Peyer's patch (tissue), 4 donors: ENCODE results near the gene SYTL2. TPM values are rescaled to one million over a fixed set of nuclear protein-coding genes. Genes with fewer than 3 reads are reported as not detected.

Experiments
- DNase-seq, 3 donors: peaks; one replicate each; pipeline ENCODE4 v3.0.0-alpha.2; 2017 to 2019
- H3K27ac ChIP-seq, 4 donors: fragments of 200-600 bp; sonication (generic); one replicate each; pipeline ENCODE4 v1.5.1; 2016 to 2019
- H3K27me3 ChIP-seq, 2 donors: fragments of 200-600 bp; sonication (generic); one replicate each; pipeline ENCODE4 v1.5.1; 2019
- H3K36me3 ChIP-seq, 3 donors: fragments of 200-600 bp; sonication (generic); one replicate each; pipeline ENCODE4 v1.5.1; 2016 to 2019
- H3K4me1 ChIP-seq, 4 donors: fragments of 200-600 bp; sonication (generic); one replicate each; pipeline ENCODE4 v1.5.1; 2016 to 2019
- H3K4me3 ChIP-seq, 4 donors: fragments of 200-600 bp; sonication (generic); 1 replicate in 3 of 4; 2 replicates in 1 of 4; pipeline ENCODE4 v1.5.1; 2016 to 2019; ENCODE audit warnings: mild to moderate bottlenecking in 1 of 4
- H3K9me3 ChIP-seq, 4 donors: fragments of 200-600 bp; sonication (generic); one replicate each; pipeline ENCODE4 v1.5.1; 2016 to 2019; ENCODE audit warnings: mild to moderate bottlenecking in 1 of 4
- POLR2A ChIP-seq, 2 donors: fragments of 450-650 bp; IDR thresholded peaks; one replicate each; pipeline ENCODE4 v1.5.1; 2017; ENCODE audit warnings: antibody characterized with exemption in 2 of 2, mild to moderate bottlenecking in 2 of 2, moderate library complexity in 2 of 2
- total RNA-seq, 4 donors: library from RNA; depleted of rRNA; stranded (reverse); fragments of >200 nt; gene quantifications; one replicate each; pipeline ENCODE4 v1.1.0, GENCODE V29; 2016
- TF ChIP-seq, protein P1 (sequence below), 6 experiments: fragments of 450-650 bp in 4 of 6; fragments of 200-600 bp in 2 of 6; sonication (generic) in 1 of 6; IDR thresholded peaks; one replicate each; pipeline ENCODE4 v1.5.1; 2017 to 2019; ENCODE audit warnings: antibody characterized with exemption in 6 of 6, mild to moderate bottlenecking in 3 of 6, moderate library complexity in 1 of 6

SYTL2 gene
- total RNA-seq, 4 donors from 2014 or later = 96.6 to 211 (median 125) TPM

- Histone ChIP-seq H3K27ac (no peak overlapping the region), H3K36me3 (no peaks in the 10 kb centered on the region), H3K4me1 (no peaks in the 10 kb centered on the region), H3K4me3 (no peak overlapping the region), H3K27me3 (no peaks in the 10 kb centered on the region), H3K9me3 (no peaks in the 10 kb centered on the region)
- no peak for TF ChIP-seq POLR2A (IDR thresholded peaks at IDR 0.05)
- TF ChIP-seq, protein P1, sequence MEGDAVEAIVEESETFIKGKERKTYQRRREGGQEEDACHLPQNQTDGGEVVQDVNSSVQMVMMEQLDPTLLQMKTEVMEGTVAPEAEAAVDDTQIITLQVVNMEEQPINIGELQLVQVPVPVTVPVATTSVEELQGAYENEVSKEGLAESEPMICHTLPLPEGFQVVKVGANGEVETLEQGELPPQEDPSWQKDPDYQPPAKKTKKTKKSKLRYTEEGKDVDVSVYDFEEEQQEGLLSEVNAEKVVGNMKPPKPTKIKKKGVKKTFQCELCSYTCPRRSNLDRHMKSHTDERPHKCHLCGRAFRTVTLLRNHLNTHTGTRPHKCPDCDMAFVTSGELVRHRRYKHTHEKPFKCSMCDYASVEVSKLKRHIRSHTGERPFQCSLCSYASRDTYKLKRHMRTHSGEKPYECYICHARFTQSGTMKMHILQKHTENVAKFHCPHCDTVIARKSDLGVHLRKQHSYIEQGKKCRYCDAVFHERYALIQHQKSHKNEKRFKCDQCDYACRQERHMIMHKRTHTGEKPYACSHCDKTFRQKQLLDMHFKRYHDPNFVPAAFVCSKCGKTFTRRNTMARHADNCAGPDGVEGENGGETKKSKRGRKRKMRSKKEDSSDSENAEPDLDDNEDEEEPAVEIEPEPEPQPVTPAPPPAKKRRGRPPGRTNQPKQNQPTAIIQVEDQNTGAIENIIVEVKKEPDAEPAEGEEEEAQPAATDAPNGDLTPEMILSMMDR (IDR thresholded peaks at IDR 0.05) = no peak
- DNase-seq = no peak
Observed at GRCh38 chr11:85721191-85721590, 89.8 kb downstream of the SYTL2 start.

DNA sequence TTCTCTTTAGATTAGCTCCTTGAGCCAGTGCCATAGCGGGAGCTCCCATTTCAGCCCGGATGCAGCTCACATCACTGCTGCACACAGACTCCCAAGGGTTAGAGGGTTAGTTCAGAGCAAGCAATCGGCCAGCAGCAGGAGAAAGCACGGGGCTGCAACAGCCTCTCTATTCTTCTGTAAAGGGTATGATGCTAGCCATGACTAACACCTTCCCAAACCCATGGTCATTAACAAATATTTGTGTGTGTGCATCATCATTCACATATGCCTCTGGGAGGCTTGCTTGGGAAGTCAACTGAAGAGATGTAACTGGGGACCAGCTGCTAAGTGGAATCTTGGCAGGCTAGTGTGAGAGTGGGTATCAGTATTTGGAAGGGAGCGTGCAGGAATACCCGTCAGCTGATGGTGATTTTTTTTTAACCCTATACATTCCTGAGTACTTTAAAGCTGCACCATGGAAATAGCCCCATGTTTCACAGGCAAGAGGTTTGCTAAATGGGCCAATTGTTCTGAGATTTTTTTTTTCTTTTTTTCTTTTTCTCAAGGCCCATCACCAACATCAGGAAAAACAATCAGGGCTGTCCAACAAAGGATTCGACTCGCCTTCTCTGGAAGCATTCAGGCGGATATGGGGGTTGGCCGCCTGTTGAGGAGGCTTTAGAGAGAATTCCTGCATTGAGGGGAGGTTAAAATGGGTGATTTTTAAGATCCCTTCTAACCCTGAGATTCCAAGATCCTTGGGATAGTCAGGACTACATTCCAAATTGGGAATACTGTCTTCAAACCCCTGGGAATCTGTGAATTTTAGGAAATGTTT lies 91.7 kb downstream of the SYTL2 start:
- Histone ChIP-seq H3K27ac (peak overlapping the region in 1 of 4 donors; percentile 5), H3K4me1 (no peaks in the 10 kb centered on the region), H3K36me3 (no peaks in the 10 kb centered on the region), H3K4me3 (peak overlapping the region in 1 of 4 donors; percentile 2), H3K9me3 (no peaks in the 10 kb centered on the region), H3K27me3 (no peaks in the 10 kb centered on the region)
- no peak for TF ChIP-seq POLR2A (IDR thresholded peaks at IDR 0.05)
- TF ChIP-seq, protein P1 (IDR thresholded peaks at IDR 0.05) = no peak
- no peak for DNase-seq

DNA sequence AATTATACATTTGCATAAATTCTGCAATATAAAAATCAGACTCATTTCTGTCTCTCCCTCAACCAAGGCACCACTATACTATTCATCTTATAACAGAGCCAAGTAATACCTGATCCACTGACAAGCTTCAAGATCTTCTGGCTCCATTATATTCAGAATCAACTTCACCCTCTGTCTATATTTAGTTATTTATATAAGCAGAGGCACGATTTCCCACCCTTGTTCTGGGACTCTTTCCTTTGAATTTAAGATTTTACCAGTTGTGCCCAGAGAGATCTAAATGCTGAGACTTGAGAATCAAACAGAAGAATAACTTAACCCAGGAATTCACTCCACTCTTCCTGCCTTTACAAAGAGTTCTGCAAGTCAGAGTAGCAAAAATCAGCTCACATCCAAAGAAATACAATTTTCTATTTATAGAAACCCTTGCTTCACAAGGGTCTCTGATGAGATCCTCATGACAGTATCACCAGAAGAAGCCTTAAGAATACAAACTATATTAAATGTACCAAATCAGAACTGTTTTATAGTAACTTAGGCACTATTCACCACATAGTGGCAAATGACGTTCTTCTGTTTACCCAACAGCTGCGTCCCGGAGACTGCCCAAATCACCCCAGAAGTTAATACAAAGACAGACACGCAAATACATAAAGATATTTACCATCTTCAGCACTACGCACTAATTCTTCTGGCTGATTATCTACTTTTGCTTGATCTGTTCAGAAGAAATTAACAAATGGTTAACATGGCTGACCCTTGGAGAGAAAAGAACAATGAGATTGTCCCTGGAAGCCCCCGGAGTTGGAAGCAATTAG lies 92.6 kb downstream of the SYTL2 start:
- peak overlapping the region in 1 of 4 donors; percentile 5 for H3K27ac ChIP-seq
- peak overlapping the region in 1 of 4 donors; percentile 2 for H3K4me3 ChIP-seq

DNA sequence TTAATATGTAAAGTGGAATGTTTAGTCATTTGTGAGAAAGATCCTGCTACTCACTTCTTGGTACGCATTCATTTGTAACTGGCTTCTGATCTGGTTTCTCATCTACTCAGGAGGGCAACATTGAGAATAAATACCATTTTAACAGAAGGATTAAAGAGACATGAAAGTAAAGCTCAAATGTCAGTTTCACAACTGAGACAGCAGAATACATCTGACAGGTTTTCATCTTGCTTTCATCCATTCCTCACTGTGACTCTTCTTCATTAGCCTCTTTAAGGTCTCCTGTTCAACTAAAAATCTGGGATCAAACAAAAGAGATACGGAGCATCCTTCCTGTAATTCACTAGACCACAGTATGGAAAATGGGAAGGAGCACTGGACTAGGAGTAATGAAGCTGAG lies 93.5 kb downstream of the SYTL2 start:
- TF ChIP-seq, protein P1 (IDR thresholded peaks at IDR 0.05) = no peak
- TF ChIP-seq POLR2A (IDR thresholded peaks at IDR 0.05) = no peak
- Histone ChIP-seq H3K9me3 (no peaks in the 10 kb centered on the region), H3K4me1 (no peaks in the 10 kb centered on the region), H3K27me3 (no peaks in the 10 kb centered on the region), H3K27ac (no peak overlapping the region), H3K4me3 (no peak overlapping the region), H3K36me3 (no peaks in the 10 kb centered on the region)
- no peak for DNase-seq

More for the DNA sequence above, 92.6 kb downstream of the SYTL2 start:
- Histone ChIP-seq H3K27me3 (no peaks in the 10 kb centered on the region), H3K4me1 (no peaks in the 10 kb centered on the region), H3K36me3 (no peaks in the 10 kb centered on the region), H3K9me3 (no peaks in the 10 kb centered on the region)
- no peak for TF ChIP-seq POLR2A (IDR thresholded peaks at IDR 0.05)
- TF ChIP-seq, protein P1 (IDR thresholded peaks at IDR 0.05) = no peak
- no peak for DNase-seq

DNA sequence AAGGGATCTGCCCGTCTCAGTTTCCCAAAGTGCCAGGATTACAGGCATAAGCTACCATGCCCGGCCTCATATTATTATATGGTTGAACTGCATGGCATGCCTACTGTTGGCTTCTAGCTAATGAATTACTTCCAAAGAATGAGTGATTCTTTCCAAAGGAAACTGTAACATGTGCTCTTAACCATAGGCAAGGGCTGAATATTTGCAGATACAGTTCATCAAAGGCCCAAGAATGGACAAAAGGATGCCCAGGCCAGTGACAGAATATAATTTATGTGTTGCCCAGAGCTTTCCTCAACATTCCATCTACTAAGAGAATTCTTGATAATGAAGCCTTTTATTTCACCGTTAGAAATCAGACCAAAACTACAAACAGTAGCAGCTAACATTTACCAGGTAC lies 98.0 kb downstream of the SYTL2 start:
- no peak overlapping the region for H3K4me3 ChIP-seq
- H3K27ac ChIP-seq = no peak overlapping the region
- H3K9me3 ChIP-seq = no peaks in the 10 kb centered on the region
- no peak for DNase-seq
- H3K27me3 ChIP-seq = no peaks in the 10 kb centered on the region
- no peaks in the 10 kb centered on the region for H3K4me1 ChIP-seq
- H3K36me3 ChIP-seq = no peaks in the 10 kb centered on the region
- no peak for TF ChIP-seq POLR2A (IDR thresholded peaks at IDR 0.05)
- TF ChIP-seq, protein P1 (IDR thresholded peaks at IDR 0.05) = no peak
